ENCODE measurements around the gene MUSTN1. TPM values are rescaled to one million over a fixed set of nuclear protein-coding genes. Genes with fewer than 3 reads are reported as not detected.
A peak's percentile ranks its signal among the peaks of the same experiment; 100 is the strongest.

The MUSTN1 gene
- total and polyA plus RNA-seq, 2 experiments from 2014 or later, result 0.27 to 1.8 TPM

- H3K79me2 ChIP-seq, result no peaks in the 10 kb centered on the region
- no peak overlapping the region for H3K4me2 ChIP-seq
Observed at GRCh38 chr3:52800079-52800478, 34.7 kb downstream of the MUSTN1 start.

GRCh38 chr3:52798978-52799476, 35.8 kb downstream of the MUSTN1 start:
- no peak overlapping the region for H3K4me3 ChIP-seq
- no peaks in the 10 kb centered on the region for H3K79me2 ChIP-seq
- DNase-seq (ENCODE audit: low spot score), result peak; percentile 31
- H3K4me1 ChIP-seq (ENCODE audit: insufficient read depth), result no peaks in the 10 kb centered on the region
- TF ChIP-seq, protein P1, sequence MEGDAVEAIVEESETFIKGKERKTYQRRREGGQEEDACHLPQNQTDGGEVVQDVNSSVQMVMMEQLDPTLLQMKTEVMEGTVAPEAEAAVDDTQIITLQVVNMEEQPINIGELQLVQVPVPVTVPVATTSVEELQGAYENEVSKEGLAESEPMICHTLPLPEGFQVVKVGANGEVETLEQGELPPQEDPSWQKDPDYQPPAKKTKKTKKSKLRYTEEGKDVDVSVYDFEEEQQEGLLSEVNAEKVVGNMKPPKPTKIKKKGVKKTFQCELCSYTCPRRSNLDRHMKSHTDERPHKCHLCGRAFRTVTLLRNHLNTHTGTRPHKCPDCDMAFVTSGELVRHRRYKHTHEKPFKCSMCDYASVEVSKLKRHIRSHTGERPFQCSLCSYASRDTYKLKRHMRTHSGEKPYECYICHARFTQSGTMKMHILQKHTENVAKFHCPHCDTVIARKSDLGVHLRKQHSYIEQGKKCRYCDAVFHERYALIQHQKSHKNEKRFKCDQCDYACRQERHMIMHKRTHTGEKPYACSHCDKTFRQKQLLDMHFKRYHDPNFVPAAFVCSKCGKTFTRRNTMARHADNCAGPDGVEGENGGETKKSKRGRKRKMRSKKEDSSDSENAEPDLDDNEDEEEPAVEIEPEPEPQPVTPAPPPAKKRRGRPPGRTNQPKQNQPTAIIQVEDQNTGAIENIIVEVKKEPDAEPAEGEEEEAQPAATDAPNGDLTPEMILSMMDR (IDR thresholded peaks at IDR 0.05; ENCODE audit: poor library complexity), result peak; percentile 34
- TF ChIP-seq EZH2phosphoT487 (IDR thresholded peaks at IDR 0.05; ENCODE audit: low read depth, severe bottlenecking, unreplicated experiment), result no peak
- no peaks in the 10 kb centered on the region for H3K36me3 ChIP-seq (replicated peaks; ENCODE audit: insufficient read depth, low read depth)
- H4K20me1 ChIP-seq (ENCODE audit: insufficient read depth, poor library complexity, severe bottlenecking), result no peaks in the 10 kb centered on the region
- H3K27me3 ChIP-seq, result no peaks in the 10 kb centered on the region
- H3K9me3 ChIP-seq (ENCODE audit: low read depth), result no peaks in the 10 kb centered on the region
- H3K4me2 ChIP-seq, result no peak overlapping the region
- H3K27ac ChIP-seq, result no peak overlapping the region
- 63% methylated on average over 14 of the region's 14 CpGs for WGBS (ENCODE audit: low lambda C conversion rate, missing lambda C conversion rate)
- no peaks in the 10 kb centered on the region for H3K9me2 ChIP-seq (replicated peaks; ENCODE audit: insufficient read depth)
- H2AFZ ChIP-seq, result no peak overlapping the region

More at GRCh38 chr3:52800079-52800478, 34.7 kb downstream of the MUSTN1 start:
- no peak overlapping the region for H3K4me3 ChIP-seq
- DNase-seq (ENCODE audit: low spot score), result no peak
- no peaks in the 10 kb centered on the region for H3K9me3 ChIP-seq (ENCODE audit: low read depth)
- no peaks in the 10 kb centered on the region for H3K36me3 ChIP-seq (replicated peaks; ENCODE audit: insufficient read depth, low read depth)
- no peaks in the 10 kb centered on the region for H3K9me2 ChIP-seq (replicated peaks; ENCODE audit: insufficient read depth)
- no peaks in the 10 kb centered on the region for H4K20me1 ChIP-seq (ENCODE audit: insufficient read depth, poor library complexity, severe bottlenecking)
- H3K27ac ChIP-seq, result no peak overlapping the region
- 91% methylated on average over 7 of the region's 7 CpGs for WGBS (ENCODE audit: low lambda C conversion rate, missing lambda C conversion rate)
- TF ChIP-seq EZH2phosphoT487 (IDR thresholded peaks at IDR 0.05; ENCODE audit: low read depth, severe bottlenecking, unreplicated experiment) (no peak), EZH2 (IDR thresholded peaks at IDR 0.05; ENCODE audit: borderline replicate concordance) (no peak)
- TF ChIP-seq, protein P1 (IDR thresholded peaks at IDR 0.05; ENCODE audit: poor library complexity), result no peak
- H3K27me3 ChIP-seq, result no peaks in the 10 kb centered on the region
- H3K4me1 ChIP-seq (ENCODE audit: insufficient read depth), result no peaks in the 10 kb centered on the region
- H2AFZ ChIP-seq, result no peak overlapping the region

- Histone ChIP-seq H3K4me2 (no peak overlapping the region), H3K9me3 (ENCODE audit: low read depth) (no peaks in the 10 kb centered on the region), H3K27ac (no peak overlapping the region), H3K9me2 (replicated peaks; ENCODE audit: insufficient read depth) (no peaks in the 10 kb centered on the region), H3K4me1 (ENCODE audit: insufficient read depth) (no peaks in the 10 kb centered on the region), H2AFZ (no peak overlapping the region), H3K27me3 (no peaks in the 10 kb centered on the region), H3K79me2 (no peaks in the 10 kb centered on the region), H3K36me3 (replicated peaks; ENCODE audit: insufficient read depth, low read depth) (no peaks in the 10 kb centered on the region), H3K4me3 (no peak overlapping the region), H4K20me1 (ENCODE audit: insufficient read depth, poor library complexity, severe bottlenecking) (no peaks in the 10 kb centered on the region)
- no peak for TF ChIP-seq EZH2 (IDR thresholded peaks at IDR 0.05; ENCODE audit: borderline replicate concordance)
- TF ChIP-seq, protein P1 (IDR thresholded peaks at IDR 0.05; ENCODE audit: poor library complexity), result no peak
- TF ChIP-seq EZH2phosphoT487 (IDR thresholded peaks at IDR 0.05; ENCODE audit: low read depth, severe bottlenecking, unreplicated experiment), result no peak
- DNase-seq (ENCODE audit: low spot score), result no peak
- 92% methylated on average over 9 of the region's 10 CpGs for WGBS (ENCODE audit: low lambda C conversion rate, missing lambda C conversion rate)
Observed at GRCh38 chr3:52798376-52798977, 36.3 kb downstream of the MUSTN1 start.

Measured in hepatocyte (in vitro differentiated cells).